HG03159 (cell line): ENCODE data around the gene TAL2.
A peak's percentile ranks its signal among the peaks of the same experiment; 100 is the strongest.
"Not testable (repeated sequence)": the region's sequence is repeated elsewhere in the genome, so short reads cannot be mapped to it uniquely, and the experiment has no call there.

Source experiments
- ATAC-seq: cut with Tn5 transposase; IDR thresholded peaks from one replicate; pipeline ENCODE4 v1.9.1; 2021; ENCODE audit warnings: mild to moderate bottlenecking, moderate library complexity; ENCODE audit not compliant: unreplicated experiment

TAL2 gene

GRCh38 chr9:105703638-105704037, 41.4 kb downstream of the TAL2 start:
- not testable (repeated sequence) for ATAC-seq

DNA sequence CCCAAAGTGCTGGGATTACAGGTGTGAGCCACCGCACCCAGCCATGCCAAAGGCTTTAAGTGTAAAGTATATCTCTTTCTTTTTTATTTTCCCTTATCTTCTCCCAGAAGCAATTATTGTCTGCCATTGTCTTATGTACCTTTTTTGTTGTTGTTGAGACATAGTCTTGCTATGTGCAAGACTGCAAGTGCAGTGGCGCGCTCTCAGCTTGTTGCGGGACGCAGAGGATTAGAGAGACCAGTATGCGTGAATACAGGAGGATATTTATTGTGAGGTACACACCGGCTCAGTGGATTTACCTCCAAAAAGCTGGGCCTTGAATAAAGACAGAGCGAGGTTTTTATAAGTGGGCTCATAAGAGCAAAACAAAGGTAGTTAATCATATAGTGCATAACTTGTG, 43.9 kb downstream of the TAL2 start:
- no peak for ATAC-seq

DNA sequence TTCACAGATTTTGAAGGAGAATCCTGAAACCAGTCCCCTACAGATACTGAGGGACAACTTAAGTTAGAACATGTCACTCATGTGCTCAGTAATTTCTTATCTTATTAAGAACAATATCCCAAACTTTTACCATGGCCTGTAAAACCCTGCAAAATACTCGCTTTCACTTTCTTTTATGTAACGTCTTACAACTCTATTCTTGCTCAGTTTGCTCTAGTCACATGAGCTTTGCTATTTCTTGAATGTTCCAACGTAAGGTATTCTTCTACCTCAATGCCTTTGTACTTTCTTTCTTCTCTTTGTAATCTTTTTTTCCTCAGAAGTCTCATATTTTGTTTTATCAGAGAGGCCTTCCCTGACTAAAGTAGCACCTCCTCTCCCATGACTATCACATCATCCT, 46.1 kb downstream of the TAL2 start:
- ATAC-seq, result peak; percentile 59

GRCh38 chr9:105710638-105711037, 48.4 kb downstream of the TAL2 start:
- ATAC-seq, result no peak

DNA sequence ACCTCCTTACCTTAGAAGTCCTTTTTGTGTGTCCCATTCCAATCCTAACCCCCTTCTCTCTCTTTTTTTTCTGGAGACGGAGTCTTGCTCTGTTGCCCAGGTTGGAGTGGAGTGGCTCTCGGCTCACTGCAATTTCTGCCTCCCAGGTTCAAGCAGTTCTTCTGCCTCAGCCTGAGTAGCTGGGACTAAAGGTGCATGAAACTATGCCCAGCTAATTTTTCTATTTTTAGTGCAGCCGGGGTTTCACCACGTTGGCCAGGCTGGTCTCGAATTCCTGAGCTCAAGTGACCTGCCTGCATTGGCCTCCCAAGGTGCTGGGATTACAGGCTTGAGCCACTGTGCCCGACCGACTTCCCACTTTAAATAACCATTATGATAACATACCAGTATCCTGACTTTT, 49.6 kb downstream of the TAL2 start:
- ATAC-seq, result no peak

DNA sequence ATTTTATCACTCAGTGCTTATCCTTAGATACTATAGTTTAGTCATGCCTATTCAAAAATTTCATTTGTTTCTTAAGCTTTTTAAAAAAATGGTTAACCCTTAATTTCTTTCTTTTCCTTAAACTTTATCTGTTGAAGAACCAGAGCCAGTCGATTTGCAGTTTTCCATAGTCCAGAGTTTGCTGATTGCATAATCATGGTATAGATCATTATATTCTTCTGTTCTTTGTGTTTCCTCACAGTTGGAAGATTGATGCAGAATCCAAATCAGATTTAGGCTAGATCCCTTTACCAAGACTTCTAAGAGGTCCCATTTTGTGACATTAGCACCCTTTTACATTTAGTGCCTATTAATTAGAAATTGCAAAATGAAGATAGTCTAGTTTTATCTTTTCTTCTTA, 50.0 kb downstream of the TAL2 start:
- no peak for ATAC-seq
